AG04449 (cell line): ENCODE results near the gene PLSCR2.

ENCODE experiments used
- CTCF ChIA-PET: fragments of 350-600 bp; formaldehyde crosslinking; extraction: SDS; loops from one replicate; lab custom pipeline; 2021; ENCODE audit warnings: antibody characterized with exemption; lab: Yijun Ruan, JAX
- POLR2A ChIA-PET: fragments of 400-600, 350-600 bp; formaldehyde crosslinking; extraction: SDS; loops from one replicate; lab custom pipeline; 2020; ENCODE audit warnings: antibody characterized with exemption, inconsistent platforms; lab: Yijun Ruan, JAX
- DNase-seq: peaks from one replicate; pipeline ENCODE4 v3.0.0-alpha.2; 2010; ENCODE audit warnings: low read depth, low spot score
- H3K4me3 ChIP-seq: 2 replicates; pipeline ENCODE4 v1.5.1; 2011; ENCODE audit warnings: low read depth, mild to moderate bottlenecking, control low read depth, low read length
- CTCF ChIP-seq: IDR thresholded peaks from one replicate; pipeline ENCODE4 v1.5.1; 2011; ENCODE audit warnings: mild to moderate bottlenecking, moderate library complexity, low read length, control low read depth, inconsistent platforms; ENCODE audit not compliant: insufficient read depth; ENCODE audit errors: missing control alignments

PLSCR2 gene

GRCh38 chr3:146387566-146387965 lies 81.8 kb downstream of the PLSCR2 start:
- no peak for DNase-seq
- ChIA-PET POLR2A (no interaction called here), CTCF (no interaction called here)
- no peak overlapping the region for H3K4me3 ChIP-seq
- TF ChIP-seq CTCF = no peak

DNA sequence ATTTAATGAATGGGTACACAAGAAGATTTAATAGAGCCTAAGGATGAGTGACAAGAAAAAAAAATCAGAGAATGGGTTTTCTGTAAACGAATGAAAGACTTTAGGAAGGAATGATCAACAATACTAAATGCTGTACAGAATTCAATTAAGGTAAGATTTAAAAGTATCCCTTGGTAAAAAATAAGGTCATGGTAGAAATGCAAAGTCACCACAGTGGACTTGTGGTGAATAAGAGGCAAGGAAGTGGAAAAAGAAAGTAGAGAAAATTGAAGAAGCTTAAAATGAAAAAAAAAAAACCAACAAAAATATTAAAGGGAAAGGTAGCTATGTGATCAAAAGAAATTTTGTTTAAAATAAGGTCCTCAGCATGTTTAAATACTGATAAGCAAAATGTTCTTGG lies 82.4 kb downstream of the PLSCR2 start:
- DNase-seq = no peak
- TF ChIP-seq CTCF = no peak
- CTCF ChIA-PET = interaction anchor here (0.6 kb wide), 1 partner anchor 24 kb away, joined by 3 read pairs; no protein-coding TSS in a partner anchor
- no peak overlapping the region for H3K4me3 ChIP-seq
- POLR2A ChIA-PET = no interaction called here

- POLR2A ChIA-PET = no interaction called here
- DNase-seq = no peak
- no peak overlapping the region for H3K4me3 ChIP-seq
- CTCF ChIA-PET = no interaction called here
- TF ChIP-seq CTCF = no peak
These were observed 84.6 kb downstream of the PLSCR2 start for GRCh38 chr3:146384786-146385185.
